HepG2 (cell line): ENCODE data around the gene CD8A. TPM values are rescaled to one million over a fixed set of nuclear protein-coding genes. Genes with fewer than 3 reads are reported as not detected.

Source experiments
- ARID3A ChIP-seq: IDR thresholded peaks from 2 replicates; pipeline ENCODE4 v1.6.1; 2012; ENCODE audit warnings: low read depth, low read length, improper control_type of control experiment
- ATF7 ChIP-seq, 2 experiments: fragments of 450-650 bp in 1 of 2; sonication (generic) in 1 of 2; formaldehyde crosslinking in 1 of 2; IDR thresholded peaks; 2 replicates each; pipeline versions ENCODE4 v1.4.0 to v1.6.1; 2016 to 2020; ENCODE audit warnings: antibody characterized with exemption in 1 of 2, mild to moderate bottlenecking in 1 of 2, missing genetic modification reagents in 1 of 2
- BCL6 ChIP-seq: IDR thresholded peaks from 2 replicates; pipeline ENCODE4 v1.6.1; 2016; ENCODE audit warnings: missing genetic modification reagents, missing compliant biosample characterization
- CBX1 ChIP-seq: IDR thresholded peaks from one replicate; pipeline ENCODE4 v1.6.1; 2016; ENCODE audit warnings: antibody characterized with exemption, low read depth
- E2F1 ChIP-seq: sonication (generic); formaldehyde crosslinking; IDR thresholded peaks from 2 replicates; pipeline ENCODE4 v1.5.0; 2020; ENCODE audit warnings: missing genetic modification reagents
- HMGXB4 ChIP-seq, 2 experiments: sonication (generic) in 1 of 2; formaldehyde crosslinking in 1 of 2; IDR thresholded peaks; 2 replicates each; pipeline versions ENCODE4 v1.4.0 to v1.6.1; 2018 to 2020; ENCODE audit warnings: missing genetic modification reagents in 2 of 2, borderline replicate concordance in 1 of 2, low read depth in 1 of 2, mild to moderate bottlenecking in 1 of 2, missing biosample characterization in 1 of 2
- JUNB ChIP-seq: sonication (generic); formaldehyde crosslinking; IDR thresholded peaks from 2 replicates; pipeline ENCODE4 v1.8.0; 2022; ENCODE audit warnings: missing genetic modification reagents, mild to moderate bottlenecking, borderline replicate concordance
- MXD4 ChIP-seq: IDR thresholded peaks from 2 replicates; pipeline ENCODE4 v1.6.1; 2016; ENCODE audit warnings: mild to moderate bottlenecking, missing biosample characterization, missing genetic modification reagents
- RXRA ChIP-seq: sonication (generic); formaldehyde crosslinking; IDR thresholded peaks from 2 replicates; pipeline ENCODE4 v1.5.1; 2020; ENCODE audit warnings: missing genetic modification reagents
- SETDB1 ChIP-seq: sonication (generic); formaldehyde crosslinking; IDR thresholded peaks from 2 replicates; pipeline ENCODE4 v1.5.1; 2020; ENCODE audit warnings: missing genetic modification reagents, mild to moderate bottlenecking, borderline replicate concordance
- TARDBP ChIP-seq: sonication (generic); formaldehyde crosslinking; IDR thresholded peaks from 2 replicates; pipeline ENCODE4 v1.8.0; 2022; ENCODE audit warnings: mild to moderate bottlenecking, missing genetic modification reagents
- ZKSCAN5 ChIP-seq: sonication (generic); formaldehyde crosslinking; IDR thresholded peaks from 2 replicates; pipeline ENCODE4 v1.5.1; 2020; ENCODE audit warnings: mild to moderate bottlenecking, missing genetic modification reagents
- ZNF281 ChIP-seq: sonication (generic); formaldehyde crosslinking; IDR thresholded peaks from 2 replicates; pipeline ENCODE4 v1.4.0; 2020; ENCODE audit warnings: missing genetic modification reagents, borderline replicate concordance
- ZNF577 ChIP-seq: sonication (generic); formaldehyde crosslinking; IDR thresholded peaks from 2 replicates; pipeline ENCODE4 v1.4.0; 2020; ENCODE audit warnings: mild to moderate bottlenecking, low read depth, missing genetic modification reagents, borderline replicate concordance
- ZNF672 ChIP-seq: sonication (generic); formaldehyde crosslinking; IDR thresholded peaks from 2 replicates; pipeline ENCODE4 v1.8.1; 2022; ENCODE audit warnings: missing genetic modification reagents
- ZNF710 ChIP-seq: sonication (generic); formaldehyde crosslinking; IDR thresholded peaks from 2 replicates; pipeline ENCODE4 v1.5.0; 2020; ENCODE audit warnings: mild to moderate bottlenecking, missing genetic modification reagents, borderline replicate concordance
- ZSCAN25 ChIP-seq: sonication (generic); formaldehyde crosslinking; IDR thresholded peaks from 2 replicates; pipeline ENCODE4 v1.8.0; 2022; ENCODE audit warnings: mild to moderate bottlenecking, missing genetic modification reagents
- polyA plus RNA-seq, 8 experiments: library from polyadenylated mRNA; depleted of rRNA in 3 of 8; stranded (reverse) in 7 of 8; unstranded in 1 of 8; fragments of >200 nt; fragmentation: Illumina TruSeq in 4 of 8; extraction: Trizol in 4 of 8; gene quantifications; 2 replicates each; pipeline versions ENCODE4 v1.2.1 to v1.2.3, GENCODE V29; 2011 to 2016; ENCODE audit warnings: low read depth in 4 of 8, missing spikeins in 1 of 8, mixed read lengths in 1 of 8; ENCODE audit not compliant: insufficient read depth in 1 of 8
- total RNA-seq, 5 experiments: library from RNA; depleted of rRNA; stranded (reverse); fragments of >200 nt; fragmentation: Illumina TruSeq; extraction: Trizol; gene quantifications; 2 replicates each; pipeline ENCODE4 v1.2.3, GENCODE V29; 2016; ENCODE audit warnings: low read depth in 1 of 5

Gene CD8A
- total and polyA plus RNA-seq, 2 of the 13 experiments (the other 11 are each of a cell fraction or from before 2014, with no cell fraction given): 0.09 TPM; not detected in 1

GRCh38 chr2:86808315-86809161 lies 17.8 kb upstream of the CD8A start (continued):
- TF ChIP-seq HMGXB4 (CRISPR knock-in tag; IDR thresholded peaks at IDR 0.05; ENCODE audit: borderline replicate concordance in 1 of 2, low read depth in 1 of 2): peak; percentile 75 to 95; a peak in 3 of 4 replicates
- peak; percentile 29; the same call in 1 of the 2 replicates for TF ChIP-seq TARDBP
- TF ChIP-seq ZKSCAN5 (CRISPR knock-in tag): no peak
- TF ChIP-seq JUNB (CRISPR knock-in tag): no peak
- TF ChIP-seq ZNF281 (CRISPR knock-in tag): peak; percentile 19; the same call in 1 of the 2 replicates
- TF ChIP-seq ZNF672: peak; percentile 23; the same call in 1 of the 2 replicates
- TF ChIP-seq BCL6 (CRISPR knock-in tag): peak; percentile 68; the same call in 1 of the 2 replicates
- TF ChIP-seq SETDB1 (CRISPR knock-in tag): no peak
- TF ChIP-seq CBX1: no peak
- 0 out of 2 replicates have a peak, but pooled peaks have one; percentile 11 for TF ChIP-seq ZNF577 (CRISPR knock-in tag)
- TF ChIP-seq ATF7 (IDR thresholded peaks at IDR 0.05): no peak
- TF ChIP-seq ATF7 (CRISPR knock-in tag; IDR thresholded peaks at IDR 0.05): peak; percentile 14; the same call in 1 of the 2 replicates
- TF ChIP-seq ZSCAN25 (CRISPR knock-in tag): peak; percentile 54; the same call in 1 of the 2 replicates
- no peak for TF ChIP-seq E2F1 (CRISPR knock-in tag)
- TF ChIP-seq ZNF710 (CRISPR knock-in tag): peak; percentile 38; the same call in 1 of the 2 replicates
- peak; percentile 70; the same call in 1 of the 2 replicates for TF ChIP-seq MXD4
- peak; percentile 63 for TF ChIP-seq RXRA (CRISPR knock-in tag)
- peak; percentile 57; the same call in 1 of the 2 replicates for TF ChIP-seq ARID3A
